H1 (cell line): ENCODE results near the gene CYP26C1. TPM values are rescaled to one million over a fixed set of nuclear protein-coding genes. Genes with fewer than 3 reads are reported as not detected.

Source experiments
- ATF2 ChIP-seq: IDR thresholded peaks from 2 replicates; pipeline ENCODE4 v1.6.1; 2012; ENCODE audit warnings: low read length, inconsistent platforms
- EP300 ChIP-seq, 2 experiments: IDR thresholded peaks; 1 replicate in 1 of 2; 2 replicates in 1 of 2; pipeline ENCODE4 v1.6.1; 2011 to 2012; ENCODE audit warnings: low read depth in 2 of 2, low read length in 2 of 2, mild to moderate bottlenecking in 2 of 2, borderline replicate concordance in 1 of 2, inconsistent platforms in 1 of 2, moderate library complexity in 1 of 2
- FOSL1 ChIP-seq: IDR thresholded peaks from 2 replicates; pipeline ENCODE4 v1.6.1; 2011; ENCODE audit warnings: mild to moderate bottlenecking, low read depth, low read length, moderate library complexity; ENCODE audit not compliant: insufficient read depth
- JUND ChIP-seq: IDR thresholded peaks from 2 replicates; pipeline ENCODE4 v1.6.1; 2011; ENCODE audit warnings: mild to moderate bottlenecking, improper control_type of control experiment, low read length
- MAX ChIP-seq: IDR thresholded peaks from 2 replicates; pipeline ENCODE4 v1.6.1; 2012; ENCODE audit warnings: inconsistent platforms
- PHF8 ChIP-seq: fragments of 200-600 bp; sonication (generic); conservative IDR thresholded peaks from 2 replicates; pipeline ENCODE4 v1.7.1; 2012; ENCODE audit warnings: low read depth, mild to moderate bottlenecking, inconsistent platforms, low read length, moderate library complexity
- RAD21 ChIP-seq, 2 experiments: IDR thresholded peaks in 1 of 2; conservative IDR thresholded peaks in 1 of 2; 2 replicates each; pipeline ENCODE4 v1.6.1; 2011; ENCODE audit warnings: low read depth in 2 of 2, low read length in 2 of 2, improper control_type of control experiment in 1 of 2, inconsistent platforms in 1 of 2, mild to moderate bottlenecking in 1 of 2, moderate library complexity in 1 of 2
- TEAD4 ChIP-seq: IDR thresholded peaks from 2 replicates; pipeline ENCODE4 v1.6.1; 2012; ENCODE audit warnings: low read depth, low read length, inconsistent platforms, mixed read lengths
- polyA plus RNA-seq, 7 experiments: library from polyadenylated mRNA; depleted of rRNA in 3 of 7; stranded (reverse) in 5 of 7; unstranded in 2 of 7; fragments of >200 nt in 5 of 7; fragments of 200-250 nt in 2 of 7; gene quantifications; 1 replicate in 5 of 7; 2 replicates in 1 of 7; 4 replicates in 1 of 7; pipeline versions ENCODE4 v1.2.1 to v1.2.3, GENCODE V29; 2011 to 2013; ENCODE audit warnings: missing spikeins in 2 of 7, mixed read lengths in 2 of 7
- total RNA-seq: library from RNA; stranded (reverse); fragmentation: NEBNext Ultra II Directional; extraction: Animal tissue kit (Norgen Biotek cat#: 25700); gene quantifications from 2 replicates; pipeline ENCODE4 v1.2.1, GENCODE V29; 2021

CYP26C1 gene
- total and polyA plus RNA-seq, 2 of the 8 experiments (the other 6 are each of a cell fraction or from before 2014, with no cell fraction given): 0.12 to 0.28 TPM

- no peak for TF ChIP-seq ATF2
- no peak for TF ChIP-seq TEAD4
- TF ChIP-seq PHF8: no peak
- TF ChIP-seq FOSL1: no peak
- TF ChIP-seq MAX: peak; percentile 86
- no peak for TF ChIP-seq JUND
- no peak for TF ChIP-seq EP300 (IDR thresholded peaks at IDR 0.05; ENCODE audit: borderline replicate concordance in 1 of 2, low read depth in 2 of 2, low read length in 2 of 2)
- peak; percentile 23 to 31; a peak in 3 of 4 replicates for TF ChIP-seq RAD21 (IDR thresholded peaks at IDR 0.05 in 1 of 2, conservative IDR thresholded peaks at IDR 0.05 in 1 of 2; ENCODE audit: low read depth in 2 of 2, low read length in 2 of 2)
Observed at GRCh38 chr10:93065675-93066543, 5.3 kb downstream of the CYP26C1 start (continued).
